IMR-90 (cell line): ENCODE measurements around the gene FAM131C. TPM values are rescaled to one million over a fixed set of nuclear protein-coding genes. Genes with fewer than 3 reads are reported as not detected.

Experiments used
- ATAC-seq: fragments of 200-7000 bp; cut with Tn5 transposase; 2 replicates; pipeline ENCODE4 v1.9.1; 2020; ENCODE audit warnings: low read depth, mild to moderate bottlenecking, moderate library complexity
- BruUV-seq: library from RNA; stranded (reverse); fragments of 400-500 nt; replicated peaks from 2 replicates; lab custom pipeline; 2021; lab: Mats Ljungman, UMichigan
- CTCF ChIA-PET: fragments of 300-600 bp; formaldehyde crosslinking; extraction: SDS; loops from one replicate; lab custom pipeline; 2021; ENCODE audit warnings: antibody characterized with exemption; lab: Yijun Ruan, JAX
- POLR2A ChIA-PET: fragments of 300-600 bp; sonication (Branson Sonifier 250); formaldehyde crosslinking; loops from one replicate; lab custom pipeline; 2022; ENCODE audit warnings: antibody characterized with exemption; ENCODE audit not compliant: unreplicated experiment; lab: Charles Lee
- DNase-seq: peaks from one replicate; pipeline ENCODE4 v3.0.0; 2013
- H2AFZ ChIP-seq: replicated peaks from 2 replicates; pipeline ENCODE3; 2013; ENCODE audit warnings: low read length, mild to moderate bottlenecking; ENCODE audit not compliant: poor library complexity
- H2AK5ac ChIP-seq: 2 replicates; pipeline ENCODE4 v1.6.1; 2013; ENCODE audit warnings: low read depth, low read length, inconsistent platforms
- H2AK9ac ChIP-seq: replicated peaks from 2 replicates; pipeline ENCODE3; 2013; ENCODE audit warnings: mild to moderate bottlenecking, low read depth, low read length, moderate library complexity; ENCODE audit not compliant: poor library complexity
- H2BK120ac ChIP-seq: 2 replicates; pipeline ENCODE4 v1.6.1; 2013; ENCODE audit warnings: low read depth, low read length, inconsistent platforms
- H2BK15ac ChIP-seq: 3 replicates; pipeline ENCODE4 v1.6.1; 2013; ENCODE audit warnings: low read depth, low read length, inconsistent platforms
- H2BK20ac ChIP-seq: 2 replicates; pipeline ENCODE4 v1.6.1; 2013; ENCODE audit warnings: low read depth, mild to moderate bottlenecking, inconsistent platforms, low read length, moderate library complexity
- H2BK5ac ChIP-seq: 2 replicates; pipeline ENCODE4 v1.6.1; 2013; ENCODE audit warnings: mild to moderate bottlenecking, low read depth, low read length, inconsistent platforms; ENCODE audit not compliant: poor library complexity, severe bottlenecking
- H3K14ac ChIP-seq: replicated peaks from 2 replicates; pipeline ENCODE4 v1.6.1; 2013; ENCODE audit warnings: low read depth, low read length, inconsistent platforms
- H3K18ac ChIP-seq: 2 replicates; pipeline ENCODE4 v1.6.1; 2013; ENCODE audit warnings: low read depth, low read length, control low read depth
- H3K23ac ChIP-seq: 2 replicates; pipeline ENCODE4 v1.6.1; 2013; ENCODE audit warnings: low read depth, low read length, inconsistent platforms
- H3K27ac ChIP-seq: 2 replicates; pipeline ENCODE4 v1.5.1; 2013; ENCODE audit warnings: mild to moderate bottlenecking, control low read depth, low read length; ENCODE audit not compliant: insufficient read depth
- H3K27me3 ChIP-seq: 2 replicates; pipeline ENCODE4 v1.6.1; 2013; ENCODE audit warnings: low read length; ENCODE audit not compliant: control insufficient read depth, insufficient read depth
- H3K36me3 ChIP-seq: 2 replicates; pipeline ENCODE4 v1.6.1; 2013; ENCODE audit warnings: low read length, mixed read lengths; ENCODE audit not compliant: control insufficient read depth, insufficient read depth
- H3K4ac ChIP-seq: 2 replicates; pipeline ENCODE4 v1.6.1; 2013; ENCODE audit warnings: low read depth, low read length, inconsistent platforms
- H3K4me1 ChIP-seq: 2 replicates; pipeline ENCODE4 v1.6.1; 2013; ENCODE audit warnings: low read length, mixed read lengths; ENCODE audit not compliant: control insufficient read depth, insufficient read depth
- H3K4me2 ChIP-seq: 2 replicates; pipeline ENCODE4 v1.6.1; 2013; ENCODE audit warnings: low read depth, mild to moderate bottlenecking, control low read depth, low read length, moderate library complexity
- H3K4me3 ChIP-seq: 2 replicates; pipeline ENCODE4 v1.5.1; 2013; ENCODE audit warnings: low read depth, mild to moderate bottlenecking, control low read depth, low read length, moderate library complexity; ENCODE audit not compliant: insufficient read depth
- H3K56ac ChIP-seq: 2 replicates; pipeline ENCODE4 v1.6.1; 2013; ENCODE audit warnings: low read length, inconsistent platforms; ENCODE audit not compliant: insufficient read depth; ENCODE audit errors: extremely low read depth
- H3K79me1 ChIP-seq, 2 experiments: 2 replicates each; pipeline ENCODE4 v1.6.1; 2013; ENCODE audit warnings: low read length in 2 of 2, inconsistent platforms in 1 of 2, low read depth in 1 of 2
- H3K9ac ChIP-seq: 2 replicates; pipeline ENCODE4 v1.6.1; 2013; ENCODE audit warnings: low read depth, low read length, control low read depth
- H3K9me1 ChIP-seq: 2 replicates; pipeline ENCODE4 v1.6.1; 2013; ENCODE audit warnings: low read length, inconsistent platforms; ENCODE audit not compliant: insufficient read depth
- H3K9me3 ChIP-seq: 2 replicates; pipeline ENCODE4 v1.6.1; 2013; ENCODE audit warnings: low read length; ENCODE audit not compliant: control insufficient read depth, insufficient read depth
- H4K20me1 ChIP-seq: 2 replicates; pipeline ENCODE4 v1.6.1; 2013; ENCODE audit warnings: low read length, inconsistent platforms; ENCODE audit not compliant: insufficient read depth
- H4K5ac ChIP-seq: 2 replicates; pipeline ENCODE4 v1.6.1; 2013; ENCODE audit warnings: mild to moderate bottlenecking, low read depth, low read length, control low read depth
- H4K8ac ChIP-seq, 2 experiments: 2 replicates each; pipeline ENCODE4 v1.6.1; 2013; ENCODE audit warnings: low read depth in 2 of 2, low read length in 2 of 2, control low read depth in 1 of 2, inconsistent platforms in 1 of 2
- H4K91ac ChIP-seq: 2 replicates; pipeline ENCODE4 v1.6.1; 2013; ENCODE audit warnings: low read depth, low read length, inconsistent platforms; ENCODE audit not compliant: insufficient read depth
- BHLHE40 ChIP-seq: fragments of 150-350 bp; IDR thresholded peaks from 2 replicates; pipeline ENCODE4 v1.6.1; 2016; ENCODE audit warnings: mild to moderate bottlenecking, low read depth, low read length
- CEBPB ChIP-seq: IDR thresholded peaks from 2 replicates; pipeline ENCODE4 v1.6.1; 2012; ENCODE audit warnings: low read depth, low read length, improper control_type of control experiment
- CHD1 ChIP-seq: IDR thresholded peaks from 2 replicates; pipeline ENCODE4 v1.6.1; 2012; ENCODE audit warnings: low read depth, low read length, improper control_type of control experiment
- MXI1 ChIP-seq: IDR thresholded peaks from 2 replicates; pipeline ENCODE4 v1.6.1; 2012; ENCODE audit warnings: low read depth, mild to moderate bottlenecking, low read length, moderate library complexity, borderline replicate concordance
- RAD21 ChIP-seq: IDR thresholded peaks from 2 replicates; pipeline ENCODE4 v1.6.1; 2012; ENCODE audit warnings: low read length, improper control_type of control experiment
- SMC3 ChIP-seq: fragments of 150-350 bp; IDR thresholded peaks from 2 replicates; pipeline ENCODE4 v1.6.1; 2016; ENCODE audit warnings: low read depth, mild to moderate bottlenecking, antibody characterized with exemption, low read length, moderate library complexity
- WGBS, 2 experiments: methylation state at CpG; one replicate each; pipeline versions ENCODE4 v1.1.5 to v1.1.7; 2013; ENCODE audit warnings: missing lambda C conversion rate in 2 of 2; ENCODE audit not compliant: insufficient read length in 1 of 2; ENCODE audit errors: extremely low coverage in 2 of 2; 5-methylcytosine and 5-hydroxymethylcytosine counted together
- dilution Hi-C: fragments of 300-500 bp; cut with HindIII; formaldehyde crosslinking; loops from one replicate; pipeline ENCODE4 v1.14.3; 2018; ENCODE audit warnings: low sequenced_read_pairs; ENCODE audit not compliant: unreplicated experiment
- in situ Hi-C: fragments of 300-500 bp; cut with MboI; formaldehyde crosslinking; loops from 3 replicates; pipeline ENCODE4 v1.14.3; 2019; ENCODE audit warnings: low sequenced_read_pairs, inconsistent platforms, mixed read lengths
- intact Hi-C: fragments of 100-400 bp; cut with micrococcal nuclease; formaldehyde crosslinking; loops from 2 replicates; pipeline ENCODE4 v1.10.0; 2022
- polyA plus RNA-seq, 3 experiments: library from polyadenylated mRNA; depleted of rRNA; stranded (reverse); fragments of >200 nt; gene quantifications; 2 replicates each; pipeline ENCODE4 v1.2.3, GENCODE V29; 2012; ENCODE audit warnings: low replicate concordance in 1 of 3
- total RNA-seq: library from RNA; depleted of rRNA; stranded (reverse); fragments of >200 nt; gene quantifications from 2 replicates; pipeline ENCODE4 v1.2.3, GENCODE V29; 2012
- TF ChIP-seq, protein P1 (sequence below): conservative IDR thresholded peaks from 2 replicates; pipeline ENCODE4 v1.5.1; 2012; ENCODE audit warnings: mild to moderate bottlenecking, low read depth, low read length, improper control_type of control experiment

FAM131C gene
- total and polyA plus RNA-seq, 2 of the 4 experiments (the other 2 are of a cell fraction) = 0.18 to 1.0 TPM

DNA sequence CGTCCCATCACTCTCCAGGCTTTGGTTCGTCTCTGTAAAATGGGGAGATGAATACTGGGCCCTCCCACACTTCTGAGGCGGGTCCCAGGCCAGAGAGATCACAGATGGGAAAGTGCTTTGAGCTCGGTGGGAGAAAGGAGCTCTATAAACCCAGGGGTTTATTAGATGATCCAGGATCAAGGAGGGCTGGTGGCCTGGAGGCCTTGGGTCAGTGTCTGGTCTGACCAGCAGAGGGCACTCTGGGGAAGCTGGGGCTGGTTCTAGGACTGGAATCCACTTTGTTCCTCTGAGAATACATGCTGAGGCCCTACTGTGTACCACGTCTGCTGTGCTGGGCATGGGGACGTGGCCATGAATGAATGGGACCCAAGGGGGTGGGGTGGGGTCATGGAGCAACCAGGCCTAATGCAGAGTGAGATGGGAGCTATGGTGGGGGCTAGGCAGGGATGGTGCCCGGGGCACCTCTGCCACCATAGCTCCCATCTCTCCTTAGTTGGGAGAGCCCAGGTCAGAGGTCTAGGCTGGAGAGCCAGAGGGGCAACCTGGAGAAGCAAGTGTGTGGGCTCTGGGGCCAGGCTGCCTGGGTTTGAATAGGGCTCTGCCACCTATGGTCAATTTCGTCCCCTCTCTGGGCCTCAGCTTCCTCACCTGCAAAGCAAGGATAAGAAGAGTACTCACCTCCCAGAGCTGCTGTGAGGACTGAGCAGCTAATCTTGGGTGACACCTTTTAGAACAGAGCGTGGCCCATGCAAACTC, 9.0 kb upstream of the FAM131C start:
- H3K4me1 ChIP-seq = peaks cover 3% of the 10 kb centered on the region
- H3K79me1 ChIP-seq = no peaks in the 10 kb centered on the region; a peak in 1 of 4 replicates
- CTCF ChIA-PET = interaction anchor here (0.5 to 3.0 kb wide), 20 partner anchors 9 to 294 kb away, joined by 3 to 15 read pairs (median 4); partner anchors contain the start of gene FAM131C
- no peak overlapping the region for H3K4me3 ChIP-seq
- no peaks in the 10 kb centered on the region for H4K20me1 ChIP-seq
- no peak overlapping the region for H3K9ac ChIP-seq
- no peak overlapping the region for H3K14ac ChIP-seq
- no peak overlapping the region for H3K4me2 ChIP-seq
- no peaks in the 10 kb centered on the region for H3K9me3 ChIP-seq
- DNase-seq (peak; percentile 55), ATAC-seq (peak; percentile 72)
- no peak overlapping the region for H3K27ac ChIP-seq
- H2BK5ac ChIP-seq = no peak overlapping the region
- H3K18ac ChIP-seq = no peak overlapping the region
- H3K56ac ChIP-seq = no peak overlapping the region
- H2AK9ac ChIP-seq = peak overlapping the region; percentile 77
- H3K36me3 ChIP-seq = no peaks in the 10 kb centered on the region
- H3K23ac ChIP-seq = no peak overlapping the region
- peak overlapping the region in 1 of 2 experiments; percentile 37; a peak in 1 of 4 replicates for H4K8ac ChIP-seq
- H4K91ac ChIP-seq = peak overlapping the region; percentile 12
- H4K5ac ChIP-seq = no peak overlapping the region
- 47% methylated on average over 3 of the region's 9 CpGs; no CpG with 5 or more reads in 1 of the 2 experiments for WGBS, 2 experiments
- peak overlapping the region; percentile 94 for H2AK5ac ChIP-seq
- POLR2A ChIA-PET = interaction anchor here (1.9 kb wide), 1 partner anchor 99 kb away, joined by 6 read pairs; no protein-coding TSS in a partner anchor
- no peak overlapping the region for H2BK20ac ChIP-seq
- peak overlapping the region; percentile 40; the same call in 1 of the 2 replicates for H2BK120ac ChIP-seq
- H2BK15ac ChIP-seq = peak overlapping the region; percentile 47; the same call in 2 of the 3 replicates
- dilution Hi-C loops (no loop called here), intact Hi-C loops (loop anchor here (1.0 kb wide), 1 partner anchor 72 kb away; no protein-coding TSS in a partner anchor), in situ Hi-C loops (loop anchor here (5.0 kb wide), 1 partner anchor 280 kb away; no protein-coding TSS in a partner anchor)
- TF ChIP-seq BHLHE40 = no peak
- peak; percentile 88 for TF ChIP-seq RAD21
- TF ChIP-seq MXI1 = no peak
- no peak for TF ChIP-seq CEBPB
- no peak for TF ChIP-seq CHD1
- TF ChIP-seq SMC3 = peak; percentile 96
- TF ChIP-seq, protein P1, sequence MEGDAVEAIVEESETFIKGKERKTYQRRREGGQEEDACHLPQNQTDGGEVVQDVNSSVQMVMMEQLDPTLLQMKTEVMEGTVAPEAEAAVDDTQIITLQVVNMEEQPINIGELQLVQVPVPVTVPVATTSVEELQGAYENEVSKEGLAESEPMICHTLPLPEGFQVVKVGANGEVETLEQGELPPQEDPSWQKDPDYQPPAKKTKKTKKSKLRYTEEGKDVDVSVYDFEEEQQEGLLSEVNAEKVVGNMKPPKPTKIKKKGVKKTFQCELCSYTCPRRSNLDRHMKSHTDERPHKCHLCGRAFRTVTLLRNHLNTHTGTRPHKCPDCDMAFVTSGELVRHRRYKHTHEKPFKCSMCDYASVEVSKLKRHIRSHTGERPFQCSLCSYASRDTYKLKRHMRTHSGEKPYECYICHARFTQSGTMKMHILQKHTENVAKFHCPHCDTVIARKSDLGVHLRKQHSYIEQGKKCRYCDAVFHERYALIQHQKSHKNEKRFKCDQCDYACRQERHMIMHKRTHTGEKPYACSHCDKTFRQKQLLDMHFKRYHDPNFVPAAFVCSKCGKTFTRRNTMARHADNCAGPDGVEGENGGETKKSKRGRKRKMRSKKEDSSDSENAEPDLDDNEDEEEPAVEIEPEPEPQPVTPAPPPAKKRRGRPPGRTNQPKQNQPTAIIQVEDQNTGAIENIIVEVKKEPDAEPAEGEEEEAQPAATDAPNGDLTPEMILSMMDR = peak; percentile 85
- H2AFZ ChIP-seq = peak overlapping the region; percentile 61
- BruUV-seq = no TSS peak
- H3K4ac ChIP-seq = peak overlapping the region; percentile 33
- no peaks in the 10 kb centered on the region for H3K27me3 ChIP-seq
- no peaks in the 10 kb centered on the region; the same call in 1 of the 2 replicates for H3K9me1 ChIP-seq
